Measurements from ENCODE around the gene DGKZ.
A peak's percentile ranks its signal among the peaks of the same experiment; 100 is the strongest.

DGKZ gene

DNA sequence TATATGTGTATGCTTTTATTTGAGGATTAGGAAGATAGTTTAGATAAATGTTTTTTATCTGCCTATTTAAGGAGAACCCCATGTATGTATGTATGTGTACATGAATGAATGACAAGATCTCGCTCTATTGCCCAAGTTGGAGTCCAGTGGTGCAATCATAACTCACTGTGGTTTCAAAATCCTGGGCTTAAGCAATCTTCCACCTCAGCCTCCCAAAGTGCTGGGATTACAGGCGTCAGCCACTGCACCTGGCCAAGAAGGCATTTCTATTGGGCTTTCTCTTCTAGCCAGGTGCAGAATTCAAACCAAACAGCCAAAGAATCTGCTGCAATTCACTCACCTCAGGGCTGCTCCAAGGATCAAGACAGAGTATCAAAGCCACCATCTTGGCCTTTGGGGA lies 25.5 kb upstream of the DGKZ start:
- Histone ChIP-seq H3K4me1 (ENCODE audit: control insufficient read depth in 2 of 2, insufficient read depth in 1 of 2, low read depth in 1 of 2, low read length in 2 of 2) (no peaks in the 10 kb centered on the region), H3K18ac (ENCODE audit: low read length) (no peak overlapping the region), H3K14ac (ENCODE audit: low read length) (no peak overlapping the region), H2BK5ac (ENCODE audit: low read length) (no peak overlapping the region), H2BK15ac (ENCODE audit: low read length) (no peak overlapping the region), H2AFZ (ENCODE audit: low read length) (no peak overlapping the region), H2BK120ac (ENCODE audit: low read depth, low read length) (no peak overlapping the region), H3K9me3 (replicated peaks in 1 of 2; ENCODE audit: control insufficient read depth in 2 of 2, insufficient read depth in 1 of 2, low read depth in 1 of 2, low read length in 2 of 2) (no peaks in the 10 kb centered on the region), H2BK12ac (ENCODE audit: low read length) (no peak overlapping the region), H4K8ac (ENCODE audit: low read depth, low read length) (no peak overlapping the region), H3K23ac (ENCODE audit: low read depth, low read length, poor library complexity) (no peak overlapping the region), H4K91ac (ENCODE audit: low read depth, low read length, poor library complexity) (no peak overlapping the region), H3K36me3 (replicated peaks in 1 of 2; ENCODE audit: control insufficient read depth in 2 of 2, insufficient read depth in 2 of 2, low read length in 2 of 2) (no peaks in the 10 kb centered on the region), H3K4me3 (ENCODE audit: low read length in 2 of 2) (no peak overlapping the region), H3K27me3 (ENCODE audit: control insufficient read depth in 3 of 3, insufficient read depth in 3 of 3, low read depth in 1 of 3, low read length in 3 of 3) (peaks cover 0 to 3% (median 0%) of the 10 kb centered on the region in 3 experiments), H2AK5ac (ENCODE audit: low read depth, low read length) (no peak overlapping the region), H3K27ac (replicated peaks; ENCODE audit: low read length) (no peak overlapping the region), H3K4me2 (ENCODE audit: insufficient read depth, low read length, poor library complexity, severe bottlenecking) (no peak overlapping the region), H3K4ac (ENCODE audit: low read length) (no peak overlapping the region), H3K9ac (ENCODE audit: low read depth, low read length, poor library complexity) (no peak overlapping the region), H3K79me1 (ENCODE audit: low read depth, low read length) (no peaks in the 10 kb centered on the region)
- no peak for DNase-seq (ENCODE audit: low spot score)
- no CpG with 5 or more reads among the region's 2 CpGs for WGBS, 2 donors (ENCODE audit: extremely low coverage in 2 of 2, insufficient read length in 2 of 2, insufficient replicate concordance in 1 of 2)

- WGBS, 2 donors (ENCODE audit: extremely low coverage in 2 of 2, insufficient read length in 2 of 2, insufficient replicate concordance in 1 of 2) = no CpG with 5 or more reads among the region's 6 CpGs
- H2BK12ac ChIP-seq (ENCODE audit: low read length) = no peak overlapping the region
- no peak for DNase-seq (ENCODE audit: low spot score)
- H3K4me3 ChIP-seq (ENCODE audit: low read length in 2 of 2) = no peak overlapping the region
- no peak overlapping the region for H4K91ac ChIP-seq (ENCODE audit: low read depth, low read length, poor library complexity)
- H3K23ac ChIP-seq (ENCODE audit: low read depth, low read length, poor library complexity) = no peak overlapping the region
- H3K36me3 ChIP-seq (replicated peaks in 1 of 2; ENCODE audit: control insufficient read depth in 2 of 2, insufficient read depth in 2 of 2, low read length in 2 of 2) = no peaks in the 10 kb centered on the region
- no peak overlapping the region for H4K8ac ChIP-seq (ENCODE audit: low read depth, low read length)
- H3K27me3 ChIP-seq (ENCODE audit: control insufficient read depth in 3 of 3, insufficient read depth in 3 of 3, low read depth in 1 of 3, low read length in 3 of 3) = no peaks in the 10 kb centered on the region
- no peak overlapping the region for H3K4ac ChIP-seq (ENCODE audit: low read length)
- no peak overlapping the region for H2BK120ac ChIP-seq (ENCODE audit: low read depth, low read length)
- no peak overlapping the region for H2BK5ac ChIP-seq (ENCODE audit: low read length)
- no peak overlapping the region for H2BK15ac ChIP-seq (ENCODE audit: low read length)
- H3K18ac ChIP-seq (ENCODE audit: low read length) = no peak overlapping the region
- no peak overlapping the region for H2AK5ac ChIP-seq (ENCODE audit: low read depth, low read length)
- no peak overlapping the region for H3K27ac ChIP-seq (replicated peaks; ENCODE audit: low read length)
- H3K79me1 ChIP-seq (ENCODE audit: low read depth, low read length) = no peaks in the 10 kb centered on the region
- no peaks in the 10 kb centered on the region for H3K9me3 ChIP-seq (replicated peaks in 1 of 2; ENCODE audit: control insufficient read depth in 2 of 2, insufficient read depth in 1 of 2, low read depth in 1 of 2, low read length in 2 of 2)
- H3K9ac ChIP-seq (ENCODE audit: low read depth, low read length, poor library complexity) = no peak overlapping the region
- no peak overlapping the region for H3K14ac ChIP-seq (ENCODE audit: low read length)
- no peak overlapping the region for H3K4me2 ChIP-seq (ENCODE audit: insufficient read depth, low read length, poor library complexity, severe bottlenecking)
- no peaks in the 10 kb centered on the region for H3K4me1 ChIP-seq (ENCODE audit: control insufficient read depth in 2 of 2, insufficient read depth in 1 of 2, low read depth in 1 of 2, low read length in 2 of 2)
- H2AFZ ChIP-seq (ENCODE audit: low read length) = no peak overlapping the region
Measured at GRCh38 chr11:46322759-46323158, 24.5 kb upstream of the DGKZ start.

- peaks cover 20 to 24% of the 10 kb centered on the region in 2 donors for H3K4me1 ChIP-seq (ENCODE audit: control insufficient read depth in 2 of 2, insufficient read depth in 1 of 2, low read depth in 1 of 2, low read length in 2 of 2)
- no peak overlapping the region for H3K14ac ChIP-seq (ENCODE audit: low read length)
Measured at GRCh38 chr11:46326813-46327416, 20.3 kb upstream of the DGKZ start.

DNA sequence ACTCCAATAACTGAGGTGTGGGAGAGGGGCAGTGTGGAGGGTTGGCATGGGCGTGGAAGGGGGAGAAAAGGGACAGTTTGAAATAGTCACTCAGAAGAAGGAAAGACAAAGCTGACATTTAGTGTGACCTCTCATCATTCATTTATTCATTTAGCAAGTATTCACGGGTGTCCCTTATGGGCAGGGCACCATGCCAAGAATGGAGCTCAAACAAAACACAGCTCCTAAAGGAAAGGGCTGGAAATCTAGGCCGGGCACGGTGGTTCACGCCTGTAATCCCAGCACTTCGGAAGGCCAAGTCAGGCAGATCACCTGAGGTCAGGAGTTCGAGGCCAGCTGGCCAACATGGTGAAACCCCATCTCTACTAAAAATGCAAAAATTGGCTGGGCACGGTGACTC lies 19.4 kb upstream of the DGKZ start:
- WGBS, 2 donors (ENCODE audit: extremely low coverage in 2 of 2, insufficient read length in 2 of 2, insufficient replicate concordance in 1 of 2) = no CpG with 5 or more reads among the region's 8 CpGs
- Histone ChIP-seq H3K14ac (ENCODE audit: low read length) (no peak overlapping the region), H3K18ac (ENCODE audit: low read length) (no peak overlapping the region), H2BK12ac (ENCODE audit: low read length) (no peak overlapping the region), H2AK5ac (ENCODE audit: low read depth, low read length) (no peak overlapping the region), H4K8ac (ENCODE audit: low read depth, low read length) (no peak overlapping the region), H3K4me1 (ENCODE audit: control insufficient read depth in 2 of 2, insufficient read depth in 1 of 2, low read depth in 1 of 2, low read length in 2 of 2) (peaks cover 24 to 30% of the 10 kb centered on the region in 2 donors), H3K79me1 (ENCODE audit: low read depth, low read length) (no peaks in the 10 kb centered on the region), H2BK5ac (ENCODE audit: low read length) (no peak overlapping the region), H4K91ac (ENCODE audit: low read depth, low read length, poor library complexity) (no peak overlapping the region), H2BK15ac (ENCODE audit: low read length) (no peak overlapping the region), H3K23ac (ENCODE audit: low read depth, low read length, poor library complexity) (no peak overlapping the region), H3K9ac (ENCODE audit: low read depth, low read length, poor library complexity) (no peak overlapping the region), H3K27me3 (ENCODE audit: control insufficient read depth in 3 of 3, insufficient read depth in 3 of 3, low read depth in 1 of 3, low read length in 3 of 3) (peaks cover 0 to 17% (median 0%) of the 10 kb centered on the region in 3 experiments), H3K4me2 (ENCODE audit: insufficient read depth, low read length, poor library complexity, severe bottlenecking) (no peak overlapping the region), H3K4me3 (ENCODE audit: low read length in 2 of 2) (peak overlapping the region in 1 of 2 donors; percentile 1), H3K9me3 (replicated peaks in 1 of 2; ENCODE audit: control insufficient read depth in 2 of 2, insufficient read depth in 1 of 2, low read depth in 1 of 2, low read length in 2 of 2) (no peaks in the 10 kb centered on the region), H3K36me3 (replicated peaks in 1 of 2; ENCODE audit: control insufficient read depth in 2 of 2, insufficient read depth in 2 of 2, low read length in 2 of 2) (no peaks in the 10 kb centered on the region), H3K4ac (ENCODE audit: low read length) (no peak overlapping the region), H2AFZ (ENCODE audit: low read length) (no peak overlapping the region), H2BK120ac (ENCODE audit: low read depth, low read length) (no peak overlapping the region), H3K27ac (replicated peaks; ENCODE audit: low read length) (no peak overlapping the region)
- no peak for DNase-seq (ENCODE audit: low spot score)

More at GRCh38 chr11:46326813-46327416, 20.3 kb upstream of the DGKZ start:
- H2BK12ac ChIP-seq (ENCODE audit: low read length) = no peak overlapping the region
- H4K8ac ChIP-seq (ENCODE audit: low read depth, low read length) = no peak overlapping the region
- H3K4me3 ChIP-seq (ENCODE audit: low read length in 2 of 2) = no peak overlapping the region
- H3K27ac ChIP-seq (replicated peaks; ENCODE audit: low read length) = no peak overlapping the region
- no peak overlapping the region for H2BK5ac ChIP-seq (ENCODE audit: low read length)
- H3K36me3 ChIP-seq (replicated peaks in 1 of 2; ENCODE audit: control insufficient read depth in 2 of 2, insufficient read depth in 2 of 2, low read length in 2 of 2) = no peaks in the 10 kb centered on the region
- H3K18ac ChIP-seq (ENCODE audit: low read length) = no peak overlapping the region
- H3K23ac ChIP-seq (ENCODE audit: low read depth, low read length, poor library complexity) = no peak overlapping the region
- no peak for DNase-seq (ENCODE audit: low spot score)
- H3K4ac ChIP-seq (ENCODE audit: low read length) = no peak overlapping the region
- H2AFZ ChIP-seq (ENCODE audit: low read length) = no peak overlapping the region
- no peak overlapping the region for H2BK15ac ChIP-seq (ENCODE audit: low read length)
- H2AK5ac ChIP-seq (ENCODE audit: low read depth, low read length) = no peak overlapping the region
- H3K9me3 ChIP-seq (replicated peaks in 1 of 2; ENCODE audit: control insufficient read depth in 2 of 2, insufficient read depth in 1 of 2, low read depth in 1 of 2, low read length in 2 of 2) = no peaks in the 10 kb centered on the region
- no CpG with 5 or more reads among the region's 10 CpGs for WGBS, 2 donors (ENCODE audit: extremely low coverage in 2 of 2, insufficient read length in 2 of 2, insufficient replicate concordance in 1 of 2)
- peaks cover 0 to 8% (median 0%) of the 10 kb centered on the region in 3 experiments for H3K27me3 ChIP-seq (ENCODE audit: control insufficient read depth in 3 of 3, insufficient read depth in 3 of 3, low read depth in 1 of 3, low read length in 3 of 3)
- H3K4me2 ChIP-seq (ENCODE audit: insufficient read depth, low read length, poor library complexity, severe bottlenecking) = no peak overlapping the region
- H2BK120ac ChIP-seq (ENCODE audit: low read depth, low read length) = no peak overlapping the region
- H4K91ac ChIP-seq (ENCODE audit: low read depth, low read length, poor library complexity) = no peak overlapping the region
- H3K9ac ChIP-seq (ENCODE audit: low read depth, low read length, poor library complexity) = no peak overlapping the region
- no peaks in the 10 kb centered on the region for H3K79me1 ChIP-seq (ENCODE audit: low read depth, low read length)

Data from neuronal stem cell (in vitro differentiated cells).